Smooth muscle cell (in vitro differentiated cells): ENCODE measurements around the gene CFAP100. TPM values are rescaled to one million over a fixed set of nuclear protein-coding genes. Genes with fewer than 3 reads are reported as not detected.
A peak's percentile ranks its signal among the peaks of the same experiment; 100 is the strongest.

Source experiments
- DNase-seq: peaks from one replicate; lab custom pipeline; 2025; ENCODE audit not compliant: unreplicated experiment; lab: John Stamatoyannopoulos, UW
- H2AFZ ChIP-seq: fragments of 200-600 bp; sonication (generic); 2 replicates; pipeline ENCODE4 v1.6.0; 2016; ENCODE audit warnings: antibody characterized with exemption, low read depth, mild to moderate bottlenecking
- H3F3A ChIP-seq: fragments of 200-600 bp; sonication (generic); 2 replicates; pipeline ENCODE4 v1.6.0; 2017; ENCODE audit warnings: antibody characterized with exemption, low read depth
- H3K27ac ChIP-seq: fragments of 200-600 bp; sonication (generic); 2 replicates; pipeline ENCODE4 v1.5.1; 2016; ENCODE audit warnings: low read depth, mild to moderate bottlenecking
- H3K27me3 ChIP-seq: fragments of 200-600 bp; sonication (generic); 2 replicates; pipeline ENCODE4 v1.6.1; 2016; ENCODE audit warnings: low read depth, mild to moderate bottlenecking
- H3K36me3 ChIP-seq: fragments of 200-600 bp; sonication (generic); 2 replicates; pipeline ENCODE4 v1.5.1; 2016; ENCODE audit warnings: low read depth
- H3K4me1 ChIP-seq: fragments of 200-600 bp; sonication (generic); 2 replicates; pipeline ENCODE4 v1.5.1; 2016; ENCODE audit warnings: low read depth
- H3K4me2 ChIP-seq: fragments of 200-600 bp; sonication (generic); 2 replicates; pipeline ENCODE4 v1.6.0; 2016; ENCODE audit warnings: mild to moderate bottlenecking
- H3K4me3 ChIP-seq: fragments of 200-600 bp; sonication (generic); 2 replicates; pipeline ENCODE4 v1.5.1; 2016; ENCODE audit warnings: mild to moderate bottlenecking
- H3K79me2 ChIP-seq: fragments of 200-600 bp; sonication (generic); 2 replicates; pipeline ENCODE4 v1.6.0; 2016; ENCODE audit warnings: low read depth, mild to moderate bottlenecking
- H3K9ac ChIP-seq: fragments of 200-600 bp; sonication (generic); 2 replicates; pipeline ENCODE4 v1.6.0; 2016; ENCODE audit warnings: low read depth
- H3K9me3 ChIP-seq: fragments of 200-600 bp; sonication (generic); replicated peaks from 2 replicates; pipeline ENCODE4 v1.5.1; 2016; ENCODE audit warnings: low read depth
- H4K20me1 ChIP-seq: fragments of 200-600 bp; sonication (generic); 2 replicates; pipeline ENCODE4 v1.6.0; 2016; ENCODE audit warnings: low read depth
- WGBS: methylation state at CpG from one replicate; pipeline ENCODE4 v1.1.7; 2016; ENCODE audit warnings: low lambda C conversion rate; 5-methylcytosine and 5-hydroxymethylcytosine counted together
- polyA plus RNA-seq: library from polyadenylated mRNA; unstranded; fragments of >200 nt; fragmentation: Nextera tagmentation; extraction: Ambion mirVana; gene quantifications from 2 replicates; pipeline ENCODE4 v1.2.1, GENCODE V29; 2016
- total RNA-seq: library from RNA; depleted of rRNA; stranded (reverse); fragments of >200 nt; gene quantifications from 2 replicates; pipeline ENCODE4 v1.2.3, GENCODE V29; 2014
- TF ChIP-seq, protein P1 (sequence below): fragments of 200-600 bp; sonication (generic); IDR thresholded peaks from 2 replicates; pipeline ENCODE4 v1.5.1; 2017; ENCODE audit warnings: borderline replicate concordance, mild to moderate bottlenecking, antibody characterized with exemption; ENCODE audit not compliant: insufficient read depth, poor library complexity, severe bottlenecking

CFAP100 gene
- total and polyA plus RNA-seq, 2 experiments from 2014 or later: not detected

DNA sequence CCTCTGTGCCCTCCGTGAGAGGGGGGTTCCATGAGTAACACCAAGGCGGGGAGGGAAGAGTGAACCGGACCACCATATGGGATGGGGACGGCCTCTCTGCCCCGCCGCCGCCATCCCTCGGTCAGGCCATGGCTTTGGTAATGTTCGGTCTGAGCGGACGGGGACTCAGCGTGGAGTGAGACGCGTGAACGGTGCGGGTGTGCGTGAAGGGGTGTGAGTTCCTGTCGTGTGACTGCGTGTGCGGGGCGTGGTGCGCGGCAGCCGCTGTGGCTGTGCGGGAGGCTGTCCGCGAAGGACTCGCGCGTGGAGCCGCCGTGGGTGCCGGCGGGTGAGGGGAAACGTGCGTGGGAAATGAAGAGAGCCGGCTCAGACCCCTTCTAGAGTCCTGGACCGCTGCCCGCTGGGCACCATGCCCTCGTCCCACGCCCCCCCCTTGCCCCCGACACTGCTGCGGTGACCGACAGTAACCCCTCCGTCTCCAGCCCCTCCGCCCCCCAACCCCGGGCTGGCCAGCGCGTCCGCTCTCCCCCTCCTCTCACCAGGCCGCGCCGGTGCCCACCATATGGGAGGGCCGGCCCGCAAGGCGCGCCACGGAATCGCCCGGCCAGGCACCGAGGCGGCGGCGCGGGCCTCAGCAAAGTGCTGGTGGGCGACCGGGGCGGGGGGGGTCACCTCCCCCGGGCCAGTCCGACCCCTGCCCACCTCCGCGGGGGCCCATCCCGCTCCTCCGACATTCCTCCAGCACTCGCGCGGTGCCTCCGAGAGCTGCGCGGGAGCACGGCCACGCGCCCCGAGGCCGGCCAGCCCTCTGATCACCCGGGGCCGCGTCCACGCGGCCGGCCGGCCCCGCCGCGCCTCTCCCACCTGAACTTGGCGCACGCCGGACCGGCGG is 38.1 kb upstream of the CFAP100 start:
- H3K9ac ChIP-seq: no peak overlapping the region
- DNase-seq: peak; percentile 38
- H4K20me1 ChIP-seq: no peaks in the 10 kb centered on the region
- H3F3A ChIP-seq: no peaks in the 10 kb centered on the region
- H3K4me3 ChIP-seq: peak overlapping the region; percentile 61
- H3K9me3 ChIP-seq: no peaks in the 10 kb centered on the region
- under 1% methylated on average over 47 of the region's 100 CpGs for WGBS
- peaks cover 32% of the 10 kb centered on the region for H3K27me3 ChIP-seq
- TF ChIP-seq, protein P1, sequence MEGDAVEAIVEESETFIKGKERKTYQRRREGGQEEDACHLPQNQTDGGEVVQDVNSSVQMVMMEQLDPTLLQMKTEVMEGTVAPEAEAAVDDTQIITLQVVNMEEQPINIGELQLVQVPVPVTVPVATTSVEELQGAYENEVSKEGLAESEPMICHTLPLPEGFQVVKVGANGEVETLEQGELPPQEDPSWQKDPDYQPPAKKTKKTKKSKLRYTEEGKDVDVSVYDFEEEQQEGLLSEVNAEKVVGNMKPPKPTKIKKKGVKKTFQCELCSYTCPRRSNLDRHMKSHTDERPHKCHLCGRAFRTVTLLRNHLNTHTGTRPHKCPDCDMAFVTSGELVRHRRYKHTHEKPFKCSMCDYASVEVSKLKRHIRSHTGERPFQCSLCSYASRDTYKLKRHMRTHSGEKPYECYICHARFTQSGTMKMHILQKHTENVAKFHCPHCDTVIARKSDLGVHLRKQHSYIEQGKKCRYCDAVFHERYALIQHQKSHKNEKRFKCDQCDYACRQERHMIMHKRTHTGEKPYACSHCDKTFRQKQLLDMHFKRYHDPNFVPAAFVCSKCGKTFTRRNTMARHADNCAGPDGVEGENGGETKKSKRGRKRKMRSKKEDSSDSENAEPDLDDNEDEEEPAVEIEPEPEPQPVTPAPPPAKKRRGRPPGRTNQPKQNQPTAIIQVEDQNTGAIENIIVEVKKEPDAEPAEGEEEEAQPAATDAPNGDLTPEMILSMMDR: no peak
- H2AFZ ChIP-seq: peak overlapping the region; percentile 94
- H3K27ac ChIP-seq: no peak overlapping the region
- no peaks in the 10 kb centered on the region for H3K36me3 ChIP-seq
- H3K79me2 ChIP-seq: no peaks in the 10 kb centered on the region
- peak overlapping the region; percentile 97 for H3K4me2 ChIP-seq
- H3K4me1 ChIP-seq: peaks cover 11% of the 10 kb centered on the region

DNA sequence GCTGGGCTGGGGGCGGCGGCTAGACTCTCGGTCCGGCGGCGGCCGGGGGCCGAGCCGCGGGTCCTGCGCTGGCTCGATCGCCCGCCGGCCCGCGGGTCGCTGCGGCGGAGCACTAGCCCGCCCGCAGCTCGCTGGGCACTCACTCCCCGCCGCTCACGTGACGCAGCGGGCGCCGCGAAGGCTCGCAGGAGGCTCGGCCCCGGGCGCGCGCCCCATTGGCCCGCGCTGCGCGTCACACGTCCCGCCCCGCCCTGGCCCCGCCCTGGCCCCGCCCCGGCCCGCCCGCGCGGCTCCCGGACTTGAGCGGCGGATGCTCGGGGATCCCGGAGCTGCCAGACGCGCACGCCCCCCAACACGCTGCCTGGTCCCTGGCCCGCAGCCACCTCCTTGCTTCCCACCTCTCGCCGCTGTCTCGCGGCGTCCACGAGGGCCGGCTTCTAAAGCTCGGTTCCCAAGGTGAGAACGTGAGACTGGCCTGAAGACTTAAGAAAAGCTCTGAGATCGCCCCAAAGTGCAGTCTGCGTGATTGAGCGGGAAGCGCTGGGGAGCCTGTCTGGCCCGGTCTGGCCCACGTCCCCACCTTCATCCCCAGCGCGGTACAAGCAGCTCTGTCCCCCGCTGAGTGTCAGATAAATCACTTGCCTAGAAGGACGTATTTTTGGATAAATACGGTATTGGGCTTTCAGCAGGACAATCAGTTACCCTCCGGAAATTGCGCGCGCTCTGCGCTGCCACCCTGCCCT is 37.2 kb upstream of the CFAP100 start, which contains the start of gene KLF15:
TSS of gene KLF15 (minus strand) at position 114 of the 743 bp plus-strand sequence. CDS start 4,486 bp downstream, outside the sequence.
- WGBS: 1% methylated on average over 54 of the region's 86 CpGs
- Histone ChIP-seq H3K79me2 (no peaks in the 10 kb centered on the region), H3K4me3 (peak within 1 kb of the TSS; percentile 61), H2AFZ (peak within 1 kb of the TSS; percentile 94), H3K27me3 (peaks cover 32% of the 10 kb centered on the region), H3K27ac (no peak within 1 kb of the TSS), H3K9me3 (no peaks in the 10 kb centered on the region), H3K4me2 (peak within 1 kb of the TSS; percentile 97), H3K36me3 (no peaks in the 10 kb centered on the region), H3K9ac (no peak within 1 kb of the TSS), H3F3A (no peaks in the 10 kb centered on the region), H3K4me1 (peaks cover 11% of the 10 kb centered on the region), H4K20me1 (no peaks in the 10 kb centered on the region)
- TF ChIP-seq, protein P1: no peak
- DNase-seq: peak; percentile 65

DNA sequence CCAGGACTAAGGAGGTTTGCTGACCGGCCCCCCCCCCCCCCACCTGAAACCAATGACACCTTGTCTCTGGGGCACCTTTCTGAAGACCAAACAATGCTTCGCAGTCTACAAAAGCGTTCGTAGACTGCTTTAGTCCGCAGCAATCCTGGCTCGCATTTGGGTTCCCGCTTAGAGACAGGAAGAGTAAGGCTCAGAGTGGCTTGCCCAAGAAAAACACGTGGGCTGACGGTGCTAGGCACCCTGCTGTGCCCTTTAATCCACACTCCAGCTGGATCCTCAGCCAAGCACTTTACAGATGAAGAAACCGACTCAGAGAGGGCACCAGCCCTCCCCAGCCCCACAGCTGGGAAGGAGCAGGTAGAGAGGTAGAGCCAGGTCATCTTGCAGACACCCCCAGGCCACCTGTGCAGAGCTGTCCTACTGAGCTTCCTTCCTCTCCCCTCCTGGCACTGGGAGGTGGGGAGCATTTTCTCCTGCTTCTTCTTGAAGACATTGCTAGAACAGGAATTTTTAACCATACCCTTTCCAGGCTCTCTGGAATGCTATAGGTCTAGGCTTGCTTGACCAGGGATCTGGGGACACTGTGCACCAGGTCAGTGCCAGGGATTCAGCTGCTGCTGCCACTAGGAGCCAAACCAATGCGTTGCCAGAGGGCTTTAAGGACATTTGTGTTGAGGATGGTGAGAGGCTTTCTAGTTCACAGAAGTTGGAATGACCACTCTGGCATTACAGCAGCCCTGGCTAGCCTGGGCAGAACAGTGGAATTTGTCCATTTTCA is 36.5 kb upstream of the CFAP100 start:
- H2AFZ ChIP-seq: peak overlapping the region; percentile 83
- no peaks in the 10 kb centered on the region for H3K9me3 ChIP-seq
- H3K4me1 ChIP-seq: peaks cover 11% of the 10 kb centered on the region
- WGBS: 7% methylated on average over 11 of the region's 11 CpGs
- no peaks in the 10 kb centered on the region for H3F3A ChIP-seq
- no peaks in the 10 kb centered on the region for H4K20me1 ChIP-seq
- no peak overlapping the region for H3K27ac ChIP-seq
- H3K9ac ChIP-seq: no peak overlapping the region
- no peaks in the 10 kb centered on the region for H3K36me3 ChIP-seq
- H3K79me2 ChIP-seq: no peaks in the 10 kb centered on the region
- DNase-seq: no peak
- TF ChIP-seq, protein P1: no peak
- peaks cover 32% of the 10 kb centered on the region for H3K27me3 ChIP-seq
- peak overlapping the region; percentile 97 for H3K4me2 ChIP-seq
- peak overlapping the region; percentile 61 for H3K4me3 ChIP-seq
